Measurements from ENCODE around the gene ACVR1.

DNA sequence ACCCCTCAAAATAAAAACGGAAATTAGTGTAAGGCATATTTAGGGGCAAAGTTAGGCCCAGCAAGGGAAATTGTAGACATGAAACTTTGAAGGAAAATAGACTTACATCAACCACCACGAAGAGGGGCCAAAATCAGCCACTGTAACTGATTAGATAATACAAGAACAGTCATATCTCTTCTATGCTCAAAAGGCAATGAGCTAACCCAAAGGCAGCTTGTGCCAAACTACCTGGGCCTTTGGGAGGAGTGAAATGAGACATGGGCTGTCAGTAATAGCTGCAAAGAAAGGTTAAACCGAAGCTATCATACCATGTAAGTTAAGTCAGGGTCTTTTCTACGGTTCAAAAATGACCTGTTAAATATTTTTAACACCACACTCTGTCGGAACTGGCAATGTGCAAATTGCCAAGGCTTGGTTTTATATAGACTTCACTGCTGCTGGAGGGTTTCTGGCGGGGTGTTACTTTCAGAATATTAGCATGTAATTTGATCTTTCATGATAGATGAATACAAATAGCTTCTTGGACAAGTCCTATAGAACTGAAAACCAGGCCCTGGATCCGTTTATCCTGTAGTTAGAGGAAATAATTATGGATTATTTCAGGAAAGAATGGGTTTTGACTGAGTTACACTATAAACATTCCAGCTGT, 69.6 kb downstream of the ACVR1 start:
- TF ChIP-seq, protein P1, sequence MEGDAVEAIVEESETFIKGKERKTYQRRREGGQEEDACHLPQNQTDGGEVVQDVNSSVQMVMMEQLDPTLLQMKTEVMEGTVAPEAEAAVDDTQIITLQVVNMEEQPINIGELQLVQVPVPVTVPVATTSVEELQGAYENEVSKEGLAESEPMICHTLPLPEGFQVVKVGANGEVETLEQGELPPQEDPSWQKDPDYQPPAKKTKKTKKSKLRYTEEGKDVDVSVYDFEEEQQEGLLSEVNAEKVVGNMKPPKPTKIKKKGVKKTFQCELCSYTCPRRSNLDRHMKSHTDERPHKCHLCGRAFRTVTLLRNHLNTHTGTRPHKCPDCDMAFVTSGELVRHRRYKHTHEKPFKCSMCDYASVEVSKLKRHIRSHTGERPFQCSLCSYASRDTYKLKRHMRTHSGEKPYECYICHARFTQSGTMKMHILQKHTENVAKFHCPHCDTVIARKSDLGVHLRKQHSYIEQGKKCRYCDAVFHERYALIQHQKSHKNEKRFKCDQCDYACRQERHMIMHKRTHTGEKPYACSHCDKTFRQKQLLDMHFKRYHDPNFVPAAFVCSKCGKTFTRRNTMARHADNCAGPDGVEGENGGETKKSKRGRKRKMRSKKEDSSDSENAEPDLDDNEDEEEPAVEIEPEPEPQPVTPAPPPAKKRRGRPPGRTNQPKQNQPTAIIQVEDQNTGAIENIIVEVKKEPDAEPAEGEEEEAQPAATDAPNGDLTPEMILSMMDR (IDR thresholded peaks at IDR 0.05; ENCODE audit: extremely low read depth in 1 of 2, insufficient read depth in 1 of 2, low read depth in 1 of 2, low read length in 2 of 2), result no peak
- no peak for TF ChIP-seq POLR2AphosphoS5 (IDR thresholded peaks at IDR 0.05; ENCODE audit: insufficient read depth, low read depth, low read length)
- no peak for TF ChIP-seq FOS (IDR thresholded peaks at IDR 0.05; ENCODE audit: borderline replicate concordance, insufficient read depth, low read length)
- TF ChIP-seq POLR2A (IDR thresholded peaks at IDR 0.05; ENCODE audit: low read depth, low read length), result no peak
- TF ChIP-seq EZH2 (IDR thresholded peaks at IDR 0.05; ENCODE audit: borderline replicate concordance, low read depth, low read length, severe bottlenecking), result no peak
- TF ChIP-seq JUN (IDR thresholded peaks at IDR 0.05; ENCODE audit: borderline replicate concordance, insufficient read depth, insufficient read length, low read depth), result no peak

All from endothelial cell of umbilical vein (primary cell).